Common myeloid progenitor, CD34-positive (primary cell): ENCODE results near the gene WDR86.

Experiments
- CTCF ChIA-PET: fragments of 350-600 bp; sonication (Branson Sonifier 250); formaldehyde crosslinking; loops from one replicate; lab custom pipeline; 2021; ENCODE audit warnings: antibody characterized with exemption; lab: Charles Lee
- POLR2A ChIA-PET: fragments of 350-600 bp; sonication (Branson Sonifier 250); formaldehyde crosslinking; loops from one replicate; lab custom pipeline; 2021; ENCODE audit warnings: antibody characterized with exemption; lab: Charles Lee
- DNase-seq, 3 donors: peaks; one replicate each; pipeline versions ENCODE4 v3.0.0 to v3.0.0-alpha.2; 2013
- H3K27ac ChIP-seq, 2 experiments: 1 replicate in 1 of 2; 2 replicates in 1 of 2; pipeline ENCODE4 v1.7.0; 2013; ENCODE audit warnings: inconsistent platforms in 2 of 2, low read length in 2 of 2, mild to moderate bottlenecking in 2 of 2, low read depth in 1 of 2, moderate library complexity in 1 of 2; ENCODE audit not compliant: severe bottlenecking in 2 of 2, insufficient read depth in 1 of 2, poor library complexity in 1 of 2
- H3K27me3 ChIP-seq, 5 experiments: replicated peaks in 2 of 5; 1 replicate in 3 of 5; 2 replicates in 2 of 5; pipeline versions ENCODE4 v1.6.1 to v1.7.0; 2013; ENCODE audit warnings: low read length in 4 of 5, mild to moderate bottlenecking in 2 of 5, moderate library complexity in 2 of 5, inconsistent platforms in 1 of 5; ENCODE audit not compliant: insufficient read depth in 5 of 5, control insufficient read depth in 4 of 5
- H3K36me3 ChIP-seq, 4 experiments: 1 replicate in 2 of 4; 2 replicates in 2 of 4; pipeline versions ENCODE4 v1.6.1 to v1.7.0; 2013; ENCODE audit warnings: low read length in 3 of 4, control low read depth in 1 of 4, mild to moderate bottlenecking in 1 of 4; ENCODE audit not compliant: control insufficient read depth in 4 of 4, insufficient read depth in 4 of 4
- H3K4me1 ChIP-seq, 4 experiments: 1 replicate in 3 of 4; 2 replicates in 1 of 4; pipeline versions ENCODE4 v1.6.1 to v1.7.1; 2013; ENCODE audit warnings: low read length in 3 of 4, mild to moderate bottlenecking in 3 of 4, control low read depth in 1 of 4, inconsistent platforms in 1 of 4, moderate library complexity in 1 of 4; ENCODE audit not compliant: control insufficient read depth in 4 of 4, insufficient read depth in 4 of 4; ENCODE audit errors: control extremely low read depth in 1 of 4
- H3K4me3 ChIP-seq, 7 experiments: 1 replicate in 4 of 7; 2 replicates in 3 of 7; pipeline versions ENCODE4 v1.5.1 to v1.7.0; 2013; ENCODE audit warnings: mild to moderate bottlenecking in 7 of 7, low read length in 6 of 7, moderate library complexity in 6 of 7, inconsistent platforms in 2 of 7, low read depth in 2 of 7, control low read depth in 1 of 7; ENCODE audit not compliant: insufficient read depth in 4 of 7, control insufficient read depth in 1 of 7; ENCODE audit errors: extremely low read depth in 1 of 7
- H3K9me3 ChIP-seq, 5 experiments: 1 replicate in 4 of 5; 2 replicates in 1 of 5; pipeline versions ENCODE4 v1.6.1 to v1.7.1; 2013; ENCODE audit warnings: low read length in 4 of 5, mild to moderate bottlenecking in 2 of 5, inconsistent platforms in 1 of 5, low read depth in 1 of 5, moderate library complexity in 1 of 5; ENCODE audit not compliant: control insufficient read depth in 4 of 5, insufficient read depth in 2 of 5; ENCODE audit errors: control extremely low read depth in 1 of 5
- WGBS: methylation state at CpG from one replicate; pipeline ENCODE4 v1.1.5; 2013; ENCODE audit not compliant: insufficient coverage; 5-methylcytosine and 5-hydroxymethylcytosine counted together

The WDR86 gene

DNA sequence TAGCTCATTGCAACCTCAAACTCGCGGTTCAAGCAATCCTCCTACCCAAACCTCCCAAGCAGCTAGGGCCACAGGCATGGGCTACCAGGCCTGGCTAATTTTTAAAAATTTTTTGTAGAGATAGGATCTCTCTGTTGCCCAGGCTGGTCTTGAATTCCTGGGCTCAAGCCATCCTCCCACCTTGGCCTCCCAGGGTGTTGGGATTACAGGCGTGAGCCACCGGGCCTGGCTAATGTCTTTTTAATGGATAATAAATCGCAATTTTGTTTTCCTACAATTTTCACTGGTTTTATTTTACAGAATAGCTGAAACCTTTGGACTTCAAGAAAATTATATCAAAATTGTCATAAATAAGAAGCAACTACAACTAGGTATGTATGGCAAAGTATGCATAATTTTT lies 57.3 kb downstream of the WDR86 start:
- no peaks in the 10 kb centered on the region for H3K27me3 ChIP-seq
- peaks cover 13 to 45% (median 31%) of the 10 kb centered on the region in 4 experiments for H3K36me3 ChIP-seq
- ChIA-PET POLR2A (interaction anchor here (1.2 kb wide), 1 partner anchor 96 kb away, joined by 3 read pairs; no protein-coding TSS in a partner anchor), CTCF (interaction anchor here (0.6 to 12.3 kb wide), 20 partner anchors 8 to 270 kb away, joined by 3 to 155 read pairs (median 5); partner anchors contain the start of genes GBX1 and NUB1)
- peak overlapping the region in 3 of 7 experiments; percentile 32 to 37 (median 35) for H3K4me3 ChIP-seq
- DNase-seq: no peak
- H3K9me3 ChIP-seq: no peaks in the 10 kb centered on the region
- peaks cover 16 to 46% (median 35%) of the 10 kb centered on the region in 4 experiments for H3K4me1 ChIP-seq
- WGBS: 50% methylated on average over 4 of the region's 5 CpGs
- H3K27ac ChIP-seq: peak overlapping the region; percentile 29 to 69

DNA sequence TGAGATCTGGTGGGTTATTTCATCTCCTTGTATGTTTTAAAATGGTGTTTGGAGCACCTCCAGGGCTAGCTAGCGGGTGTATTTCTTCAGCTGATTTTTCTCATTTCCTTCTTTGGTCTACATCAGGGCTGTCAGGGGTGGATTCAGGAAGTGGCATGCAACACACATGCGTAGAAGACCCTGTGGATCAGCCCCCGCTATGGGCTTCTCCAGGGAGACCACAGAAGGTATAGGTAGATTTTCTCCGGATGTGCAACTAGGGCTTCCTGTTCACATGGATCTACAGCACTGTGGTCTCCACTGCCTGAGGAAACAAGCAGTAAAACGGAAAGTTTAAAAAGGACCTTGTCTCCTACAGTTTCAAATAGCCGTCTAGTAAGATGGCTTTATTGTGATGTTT lies 57.9 kb downstream of the WDR86 start:
- peaks cover 16 to 46% (median 35%) of the 10 kb centered on the region in 4 experiments for H3K4me1 ChIP-seq
- no peaks in the 10 kb centered on the region for H3K27me3 ChIP-seq
- ChIA-PET POLR2A (interaction anchor here (1.2 kb wide), 1 partner anchor 96 kb away, joined by 3 read pairs; no protein-coding TSS in a partner anchor), CTCF (interaction anchor here (0.6 to 12.3 kb wide), 20 partner anchors 8 to 270 kb away, joined by 3 to 155 read pairs (median 5); partner anchors contain the start of genes GBX1 and NUB1)
- DNase-seq: peak; percentile 70 to 93 (median 87)
- H3K4me3 ChIP-seq: peak overlapping the region in 5 of 7 experiments; percentile 0 to 37 (median 34)
- no peaks in the 10 kb centered on the region for H3K9me3 ChIP-seq
- 3% methylated on average over 5 of the region's 6 CpGs for WGBS
- H3K27ac ChIP-seq: peak overlapping the region; percentile 29 to 69
- H3K36me3 ChIP-seq: peaks cover 13 to 49% (median 32%) of the 10 kb centered on the region in 4 experiments

DNA sequence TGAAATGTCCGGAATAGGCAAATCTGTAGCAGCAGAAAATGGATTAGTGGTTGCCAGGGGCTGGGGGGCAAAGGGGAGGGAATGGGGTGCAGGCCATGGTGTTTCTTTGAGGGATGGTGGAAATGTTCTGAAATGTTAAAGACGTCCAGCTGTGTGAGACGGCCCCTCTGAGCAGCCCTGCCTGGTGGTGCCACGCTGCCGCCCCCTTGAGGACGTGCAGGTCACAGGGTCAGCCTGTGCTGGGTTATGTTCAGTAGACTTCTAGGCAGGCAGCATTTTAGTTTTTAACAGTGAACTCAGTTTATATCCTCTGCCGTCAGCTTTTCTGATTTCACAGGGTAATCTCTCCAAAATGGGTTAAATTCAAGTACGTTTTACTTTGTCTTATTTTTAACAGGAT lies 58.8 kb downstream of the WDR86 start:
- peak; percentile 31 to 38 (median 38) for DNase-seq

DNA sequence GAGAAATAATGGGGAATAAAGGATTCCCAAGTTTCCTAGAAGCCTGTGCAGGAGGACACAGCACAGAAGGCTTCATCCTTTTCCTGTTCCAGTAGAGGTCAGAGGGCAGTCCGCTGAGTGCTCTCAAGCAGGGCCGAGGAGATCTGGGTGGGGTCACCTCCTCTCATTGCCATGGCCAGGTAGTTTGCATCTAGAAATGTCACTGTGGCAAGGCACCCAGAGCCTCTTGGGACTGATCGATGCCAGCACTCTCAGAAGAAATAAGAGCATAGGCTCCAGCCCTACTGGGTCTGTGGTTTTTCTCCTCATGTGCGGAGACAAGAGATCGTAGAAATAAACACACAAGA lies 60.4 kb downstream of the WDR86 start:
- ChIA-PET POLR2A (no interaction called here), CTCF (interaction anchor here (0.6 to 12.3 kb wide), 7 partner anchors 9 to 40 kb away, joined by 3 to 155 read pairs (median 6); partner anchors contain the start of gene NUB1)
- Histone ChIP-seq H3K36me3 (peaks cover 11 to 49% (median 28%) of the 10 kb centered on the region in 4 experiments), H3K27me3 (no peaks in the 10 kb centered on the region), H3K27ac (peak overlapping the region; percentile 34 to 87), H3K4me3 (peak overlapping the region in 6 of 7 experiments; percentile 20 to 77 (median 62)), H3K9me3 (no peaks in the 10 kb centered on the region), H3K4me1 (peaks cover 16 to 46% (median 35%) of the 10 kb centered on the region in 4 experiments)
- WGBS: 62% methylated on average over 5 of the region's 5 CpGs
- no peak for DNase-seq

More for the DNA sequence above, 58.8 kb downstream of the WDR86 start:
- Histone ChIP-seq H3K27me3 (no peaks in the 10 kb centered on the region), H3K36me3 (peaks cover 11 to 51% (median 32%) of the 10 kb centered on the region in 4 experiments), H3K9me3 (no peaks in the 10 kb centered on the region), H3K4me3 (no peak overlapping the region), H3K27ac (peak overlapping the region in 1 of 2 experiments; percentile 4), H3K4me1 (peaks cover 16 to 46% (median 35%) of the 10 kb centered on the region in 4 experiments)
- 82% methylated on average over 6 of the region's 8 CpGs for WGBS
- ChIA-PET POLR2A (interaction anchor here (0.6 kb wide), 1 partner anchor 30 kb away, joined by 3 read pairs; no protein-coding TSS in a partner anchor), CTCF (interaction anchor here (0.6 to 12.3 kb wide), 17 partner anchors 8 to 183 kb away, joined by 3 to 155 read pairs (median 5); partner anchors contain the start of genes GBX1 and NUB1)

DNA sequence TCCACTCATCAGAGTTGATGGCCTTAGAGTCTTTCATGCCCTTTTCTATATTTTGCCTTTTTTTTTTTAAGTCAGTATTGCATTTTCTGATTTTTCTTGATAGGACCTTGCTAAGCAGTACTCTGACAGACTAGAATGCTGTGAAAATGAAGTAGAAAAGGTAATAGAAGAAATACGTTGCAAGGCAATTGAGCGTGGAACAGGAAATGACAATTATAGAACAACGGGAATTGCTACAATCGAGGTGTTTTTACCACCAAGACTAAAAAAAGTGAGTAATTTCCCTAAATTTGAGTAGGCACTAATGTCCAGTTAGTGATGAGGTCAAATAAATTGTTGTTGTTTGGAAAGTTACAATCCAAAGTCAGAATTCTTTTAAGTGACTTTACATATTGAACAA lies 60.9 kb downstream of the WDR86 start:
- ChIA-PET CTCF (interaction anchor here (0.6 to 12.3 kb wide), 5 partner anchors 8 to 40 kb away, joined by 3 to 155 read pairs (median 20); partner anchors contain the start of gene NUB1), POLR2A (no interaction called here)
- DNase-seq: no peak
- no peaks in the 10 kb centered on the region for H3K9me3 ChIP-seq
- peaks cover 16 to 46% (median 35%) of the 10 kb centered on the region in 4 experiments for H3K4me1 ChIP-seq
- H3K4me3 ChIP-seq: peak overlapping the region in 2 of 7 experiments; percentile 76 to 77
- H3K27ac ChIP-seq: peak overlapping the region; percentile 34 to 87
- H3K36me3 ChIP-seq: peaks cover 11 to 49% (median 27%) of the 10 kb centered on the region in 4 experiments
- H3K27me3 ChIP-seq: no peaks in the 10 kb centered on the region
- WGBS: 25% methylated on average over 4 of the region's 4 CpGs

DNA sequence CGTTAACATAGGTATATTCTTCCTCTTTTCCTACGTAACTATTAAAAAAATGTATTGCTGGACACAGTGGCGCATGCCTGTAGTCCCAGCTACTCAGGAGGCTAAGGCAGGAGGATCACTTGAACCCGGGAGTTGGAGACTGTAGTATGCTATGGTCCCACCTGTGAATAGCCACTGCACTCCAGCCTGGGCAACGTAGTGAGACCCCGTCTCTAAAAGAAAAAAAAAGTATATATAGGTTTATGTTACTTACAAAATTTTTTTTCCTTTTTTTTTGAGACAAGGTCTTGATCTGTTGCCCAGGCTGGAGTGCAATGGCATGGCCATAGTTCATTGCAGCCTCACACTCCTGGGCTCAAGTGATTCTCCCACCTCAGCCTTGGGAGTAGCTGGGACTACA lies 62.6 kb downstream of the WDR86 start:
- no peaks in the 10 kb centered on the region for H3K9me3 ChIP-seq
- 100% methylated on average over 2 of the region's 6 CpGs for WGBS
- peaks cover 23 to 44% (median 37%) of the 10 kb centered on the region in 4 experiments for H3K4me1 ChIP-seq
- CTCF ChIA-PET: interaction anchor here (0.7 to 12.3 kb wide), 3 partner anchors 15 to 804 kb away, joined by 4 to 155 read pairs (median 5); no protein-coding TSS in a partner anchor
- no peak for DNase-seq
- POLR2A ChIA-PET: no interaction called here
- no peak overlapping the region for H3K4me3 ChIP-seq
- H3K27ac ChIP-seq: no peak overlapping the region
- H3K36me3 ChIP-seq: peaks cover 5 to 38% (median 21%) of the 10 kb centered on the region in 4 experiments
- H3K27me3 ChIP-seq: no peaks in the 10 kb centered on the region

DNA sequence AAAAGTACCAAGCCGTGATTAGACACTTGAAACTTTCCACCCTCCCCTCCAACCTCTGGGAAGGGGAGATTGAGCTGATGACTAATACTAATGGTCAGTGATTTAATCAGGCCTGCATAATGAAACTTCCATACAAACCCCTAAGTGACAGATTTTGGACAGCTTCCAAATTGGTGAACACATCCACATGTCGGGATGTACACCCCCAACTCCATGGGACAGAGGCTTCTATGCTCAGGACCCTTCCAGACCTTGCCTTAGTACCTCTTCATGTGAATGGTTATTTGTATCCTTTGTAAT lies 63.4 kb downstream of the WDR86 start:
- Histone ChIP-seq H3K27me3 (no peaks in the 10 kb centered on the region), H3K27ac (no peak overlapping the region), H3K4me3 (no peak overlapping the region), H3K36me3 (peaks cover 5 to 38% (median 21%) of the 10 kb centered on the region in 4 experiments), H3K9me3 (no peaks in the 10 kb centered on the region), H3K4me1 (peaks cover 17 to 36% (median 29%) of the 10 kb centered on the region in 4 experiments)
- no peak for DNase-seq
- POLR2A ChIA-PET: no interaction called here
- WGBS: no CpG with 5 or more reads among the region's 2 CpGs
- CTCF ChIA-PET: interaction anchor here (0.9 to 12.3 kb wide), 2 partner anchors 16 to 28 kb away, joined by 4 to 155 read pairs; no protein-coding TSS in a partner anchor
